Measurements from ENCODE around the gene ARHGAP10.

Gene ARHGAP10

GRCh38 chr4:148006001-148006400 lies 274.1 kb downstream of the ARHGAP10 start:
- DNase-seq = no peak

- no peak for DNase-seq
Measured at GRCh38 chr4:148007314-148007760, 275.4 kb downstream of the ARHGAP10 start.

GRCh38 chr4:148007792-148008191 lies 275.9 kb downstream of the ARHGAP10 start:
- no peak for DNase-seq

- DNase-seq = no peak
Measured at GRCh38 chr4:148015058-148015457, 283.2 kb downstream of the ARHGAP10 start.

- DNase-seq = no peak
Measured at GRCh38 chr4:148015468-148015867, 283.6 kb downstream of the ARHGAP10 start.

GRCh38 chr4:148016063-148016637 lies 284.3 kb downstream of the ARHGAP10 start:
- no peak for DNase-seq

GRCh38 chr4:148017801-148018200 lies 285.9 kb downstream of the ARHGAP10 start:
- no peak for DNase-seq

- DNase-seq = no peak
Measured at GRCh38 chr4:148021686-148022085, 289.8 kb downstream of the ARHGAP10 start.

- no peak for DNase-seq
Measured at GRCh38 chr4:148022975-148023374, 291.1 kb downstream of the ARHGAP10 start.

- DNase-seq = no peak
Measured at GRCh38 chr4:148023512-148024181, 291.8 kb downstream of the ARHGAP10 start.

GRCh38 chr4:148025981-148026380 lies 294.1 kb downstream of the ARHGAP10 start:
- no peak for DNase-seq

GRCh38 chr4:148027201-148027600 lies 295.3 kb downstream of the ARHGAP10 start:
- DNase-seq = no peak

- DNase-seq = no peak
Measured at GRCh38 chr4:148029781-148030180, 297.9 kb downstream of the ARHGAP10 start.

- no peak for DNase-seq
Measured at GRCh38 chr4:148030193-148030873, 298.4 kb downstream of the ARHGAP10 start.

GRCh38 chr4:148034813-148035212 lies 302.9 kb downstream of the ARHGAP10 start:
- DNase-seq = no peak

- DNase-seq = no peak
Measured at GRCh38 chr4:148041606-148042329, 309.9 kb downstream of the ARHGAP10 start.

GRCh38 chr4:148044089-148044911 lies 312.4 kb downstream of the ARHGAP10 start:
- no peak for DNase-seq

- DNase-seq = no peak
Measured at GRCh38 chr4:148044912-148045352, 313.0 kb downstream of the ARHGAP10 start.

- no peak for DNase-seq
Measured at GRCh38 chr4:148048598-148048997, 316.7 kb downstream of the ARHGAP10 start.

- DNase-seq = no peak
Measured at GRCh38 chr4:148051403-148051802, 319.5 kb downstream of the ARHGAP10 start.

GRCh38 chr4:148052448-148052847 lies 320.6 kb downstream of the ARHGAP10 start:
- DNase-seq = no peak

- no peak for DNase-seq
Measured at GRCh38 chr4:148053298-148054003, 321.6 kb downstream of the ARHGAP10 start.
